HT1080 (cell line): Measurements from ENCODE around the gene WDFY4. TPM values are rescaled to one million over a fixed set of nuclear protein-coding genes. Genes with fewer than 3 reads are reported as not detected.
A peak's percentile ranks its signal among the peaks of the same experiment; 100 is the strongest.

Experiments
- DNase-seq: peaks from one replicate; pipeline ENCODE4 v3.0.0-alpha.2; 2015; ENCODE audit warnings: low read depth
- total RNA-seq: library from RNA; depleted of rRNA; stranded (reverse); fragments of >200 nt; shearing (Covaris generic); gene quantifications from 2 replicates; pipeline ENCODE4 v1.2.3, GENCODE V29; 2014

The WDFY4 gene
- total RNA-seq, 1 experiment from 2014 or later, result 0.69 TPM

DNA sequence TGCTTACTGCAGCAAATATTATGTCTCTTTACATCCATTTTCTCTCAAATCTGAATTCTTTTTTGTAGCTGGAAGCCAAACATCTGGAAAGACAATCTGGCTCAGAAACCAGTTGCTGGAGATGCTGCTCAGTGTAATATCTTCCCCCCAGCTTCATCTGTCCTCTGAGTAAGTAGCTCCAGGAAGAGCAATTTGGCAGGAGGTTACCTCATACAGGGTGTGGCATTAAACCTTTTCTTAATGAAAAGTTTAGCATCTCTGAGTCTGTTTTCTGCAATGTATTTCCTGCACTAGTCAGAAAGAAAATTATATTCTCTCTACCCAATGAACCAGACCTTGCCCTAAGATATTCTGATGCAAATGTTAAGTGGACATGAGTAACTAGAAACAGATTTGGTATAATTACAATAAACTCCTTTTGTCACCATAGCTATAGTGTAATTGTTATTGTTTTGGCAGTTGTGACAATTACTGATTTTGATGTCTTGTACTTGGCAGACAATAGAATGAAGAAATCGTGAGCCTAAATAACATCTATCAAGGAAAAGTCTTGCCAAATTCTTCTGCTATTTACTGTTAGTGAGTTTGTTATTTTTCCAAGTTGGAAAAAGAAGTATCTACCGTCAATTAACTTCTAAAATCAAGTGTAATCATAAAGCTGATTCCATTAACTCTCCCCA, 123.3 kb downstream of the WDFY4 start:
- DNase-seq, result no peak

GRCh38 chr10:48809261-48809660, 124.6 kb downstream of the WDFY4 start:
- DNase-seq, result no peak

- DNase-seq, result peak; percentile 73
These were observed 126.8 kb downstream of the WDFY4 start for GRCh38 chr10:48811461-48811860.

DNA sequence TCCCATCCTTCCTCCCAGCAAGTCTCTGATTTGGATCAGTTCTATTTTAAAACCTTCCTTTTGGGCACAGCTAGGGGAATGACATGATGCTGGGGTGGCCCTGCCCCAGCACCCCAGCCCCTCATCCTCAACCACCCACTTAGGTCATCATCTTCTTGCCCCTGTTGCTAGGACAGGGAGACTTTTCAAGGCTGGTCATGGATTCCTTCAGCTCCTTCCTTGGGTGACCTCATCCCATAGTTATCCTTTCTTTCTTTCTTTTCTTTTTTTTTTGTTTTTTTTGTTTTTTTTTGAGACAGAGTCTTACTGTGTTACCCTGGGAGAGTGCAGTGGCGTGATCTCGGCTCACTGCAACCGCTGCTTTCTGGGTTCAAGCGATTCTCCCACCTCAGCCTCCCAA, 127.2 kb downstream of the WDFY4 start:
- DNase-seq, result peak; percentile 49

DNA sequence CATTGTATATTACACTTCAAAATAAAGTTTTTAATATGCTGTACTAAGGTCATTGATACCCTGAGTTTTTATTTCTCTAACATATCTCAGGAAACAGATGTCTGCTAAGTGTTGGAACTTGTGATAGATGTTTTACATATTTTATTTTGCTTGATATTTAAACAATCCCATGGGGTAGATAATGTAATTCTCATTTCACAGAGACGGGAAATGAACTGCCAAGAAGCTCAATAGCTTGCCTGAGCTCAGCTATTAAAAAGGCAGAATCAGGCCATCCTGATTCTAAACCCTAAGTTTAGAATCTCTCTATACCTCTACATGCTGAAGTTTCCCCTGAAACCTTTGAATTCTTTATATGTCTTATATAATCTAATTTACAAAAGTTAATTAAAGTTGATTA, 128.6 kb downstream of the WDFY4 start:
- DNase-seq, result no peak

DNA sequence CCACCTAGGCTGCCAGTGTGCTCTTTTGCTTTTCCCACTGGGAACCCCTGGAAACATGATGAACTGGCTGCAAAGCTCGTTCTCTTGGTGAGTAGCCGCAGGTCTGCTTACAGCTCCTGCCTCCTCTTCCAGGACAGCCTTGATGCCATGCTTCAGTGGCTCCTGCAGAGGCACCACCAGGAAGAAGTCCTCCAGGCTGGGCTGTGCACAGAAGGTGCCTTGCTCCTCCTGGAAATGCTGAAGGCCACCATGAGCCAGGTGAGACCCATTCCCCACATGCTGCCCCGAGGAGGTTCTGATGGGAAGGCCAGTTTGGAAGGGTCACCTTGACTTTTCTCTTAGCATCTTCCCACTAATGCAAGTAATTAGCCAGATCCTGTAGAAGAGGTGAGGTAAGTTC, 129.2 kb downstream of the WDFY4 start:
- DNase-seq, result no peak

GRCh38 chr10:48814933-48815332, 130.3 kb downstream of the WDFY4 start:
- DNase-seq, result no peak

DNA sequence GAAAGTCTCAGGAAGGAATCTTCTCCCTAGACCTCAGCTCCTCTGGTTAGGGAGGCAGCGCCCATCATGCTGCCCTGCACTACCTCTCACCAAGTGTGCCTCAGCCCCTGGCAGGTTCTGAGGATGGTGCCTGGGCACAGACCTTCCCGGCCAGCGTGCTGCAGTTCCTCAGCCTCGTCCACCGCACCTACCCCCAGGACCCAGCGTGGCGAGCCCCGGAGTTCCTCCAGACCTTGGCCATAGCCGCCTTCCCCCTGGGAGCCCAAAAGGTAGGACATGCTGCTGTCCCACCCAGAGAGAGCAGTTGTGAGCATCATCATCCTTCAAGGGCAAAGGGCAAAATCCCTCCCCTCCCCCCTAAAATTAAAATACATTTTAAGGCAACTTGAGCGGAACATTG, 132.5 kb downstream of the WDFY4 start:
- DNase-seq, result no peak

GRCh38 chr10:48818081-48818480, 133.4 kb downstream of the WDFY4 start:
- DNase-seq, result no peak

GRCh38 chr10:48818861-48819520, 134.3 kb downstream of the WDFY4 start:
- no peak for DNase-seq

DNA sequence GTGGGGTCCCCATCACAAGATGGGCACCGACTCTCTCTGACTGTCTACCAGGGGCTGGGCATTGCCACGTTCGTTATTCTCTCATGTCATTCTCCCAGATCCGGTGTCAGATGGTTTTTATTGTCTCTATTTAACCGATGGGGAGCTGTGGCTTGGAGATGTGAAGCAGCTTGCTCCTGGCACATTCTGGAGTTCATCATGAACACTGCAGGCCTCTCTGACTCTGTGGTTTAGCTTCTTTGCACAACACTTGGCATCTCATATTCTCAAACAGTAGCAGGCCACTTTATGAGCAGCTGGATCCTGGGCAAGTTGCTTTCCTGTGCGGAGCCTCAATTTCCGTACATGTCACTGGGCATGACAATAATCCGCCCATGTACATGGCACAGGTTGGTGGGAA, 135.1 kb downstream of the WDFY4 start:
- DNase-seq, result no peak

GRCh38 chr10:48820231-48820630, 135.6 kb downstream of the WDFY4 start:
- DNase-seq, result no peak

DNA sequence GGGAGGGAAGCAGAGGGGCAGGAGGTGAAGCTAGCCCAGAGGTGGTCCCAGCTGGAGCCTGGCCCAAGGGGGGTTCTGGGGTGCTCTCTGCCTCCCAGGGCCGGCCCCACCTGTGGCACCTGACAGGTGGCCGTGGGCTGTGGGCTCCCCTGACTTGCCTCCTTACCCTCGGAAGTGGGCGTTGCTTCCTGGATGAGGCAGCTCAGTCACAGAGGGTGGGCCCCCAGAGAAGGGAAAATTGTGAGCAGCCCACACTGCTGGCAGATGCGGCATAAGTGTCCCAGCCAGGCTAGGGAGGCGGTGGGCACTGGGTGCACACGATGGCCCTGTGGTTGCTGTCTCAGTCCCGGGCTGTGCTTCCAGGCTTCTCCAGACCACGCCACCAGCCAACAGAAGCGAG, 136.0 kb downstream of the WDFY4 start:
- DNase-seq, result no peak

GRCh38 chr10:48821111-48821510, 136.4 kb downstream of the WDFY4 start:
- DNase-seq, result no peak

GRCh38 chr10:48821692-48822091, 137.0 kb downstream of the WDFY4 start:
- peak; percentile 20 for DNase-seq

GRCh38 chr10:48833674-48834073, 149.0 kb downstream of the WDFY4 start:
- DNase-seq, result no peak

DNA sequence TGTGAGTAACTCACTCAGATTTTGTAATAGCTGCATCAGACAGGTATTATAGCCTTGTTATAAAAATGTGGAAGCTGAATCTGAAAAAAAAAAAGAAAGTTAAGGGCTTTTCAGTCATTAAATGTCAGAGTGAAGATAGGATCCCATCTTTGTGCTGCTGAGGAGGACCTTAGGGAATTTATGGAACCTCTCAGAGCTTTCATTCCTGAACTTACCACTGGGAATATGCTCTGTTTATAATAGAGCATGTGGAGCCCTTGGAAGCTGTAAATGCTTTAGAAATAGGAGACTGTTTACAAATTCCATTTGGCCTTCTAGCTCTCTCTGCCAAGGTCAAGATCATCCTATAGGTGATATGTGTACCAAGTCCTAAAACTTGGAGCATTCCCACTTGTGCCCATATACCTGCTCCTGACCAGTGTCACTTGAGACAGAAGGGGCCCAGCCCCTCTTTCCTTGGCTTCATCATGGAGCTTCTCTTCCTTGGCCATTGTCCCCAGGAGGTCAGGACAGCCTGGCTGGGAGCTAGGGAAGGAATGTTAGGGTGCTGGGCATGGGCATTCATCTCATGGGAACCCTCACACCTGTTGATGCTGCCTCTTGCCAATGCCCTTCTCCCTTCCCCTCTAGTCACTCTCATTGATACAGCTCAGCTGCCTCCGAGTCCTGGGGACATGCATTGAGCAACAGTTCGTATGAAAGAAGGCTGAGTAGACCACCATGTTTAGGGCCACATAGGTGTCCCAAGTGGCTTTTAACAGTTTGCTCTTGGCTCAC, 149.7 kb downstream of the WDFY4 start:
- no peak for DNase-seq

DNA sequence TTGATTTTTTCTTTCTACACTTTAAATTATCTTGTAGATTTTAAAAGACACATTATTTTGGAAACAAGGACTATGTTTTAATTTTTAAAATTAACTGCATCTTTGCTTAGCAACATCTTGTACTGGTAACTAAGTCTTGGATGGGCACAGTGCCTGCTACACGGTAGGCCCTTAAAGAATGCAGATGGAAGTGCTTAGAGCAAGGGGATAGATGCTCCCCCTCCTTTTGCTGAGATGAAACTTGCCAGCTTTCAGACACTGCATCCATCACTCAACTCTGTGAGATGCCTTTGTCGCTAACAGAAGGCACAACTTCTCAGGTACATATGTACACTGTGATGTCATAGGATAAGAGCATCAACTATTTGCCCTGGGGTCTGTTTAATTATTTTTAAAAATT, 151.1 kb downstream of the WDFY4 start:
- no peak for DNase-seq

DNA sequence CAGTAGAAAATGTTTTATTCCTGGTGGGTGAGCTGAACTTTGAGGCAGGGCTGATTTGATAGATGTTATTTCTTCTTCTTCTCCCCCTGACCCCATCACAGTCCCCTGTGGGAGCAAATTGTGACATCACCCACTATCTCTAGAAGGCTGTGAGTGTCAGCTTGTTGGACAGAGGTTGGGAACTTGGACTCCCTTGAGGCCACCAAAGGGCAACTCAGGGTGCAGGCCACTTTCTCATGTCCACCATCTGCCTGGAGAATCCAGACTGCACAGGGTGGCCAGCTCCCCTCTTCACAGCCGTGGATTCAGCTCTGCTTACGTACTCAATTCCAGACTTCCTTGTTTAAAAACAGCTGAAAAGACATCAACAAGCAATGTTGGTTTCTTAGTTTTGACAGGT, 151.9 kb downstream of the WDFY4 start:
- no peak for DNase-seq

DNA sequence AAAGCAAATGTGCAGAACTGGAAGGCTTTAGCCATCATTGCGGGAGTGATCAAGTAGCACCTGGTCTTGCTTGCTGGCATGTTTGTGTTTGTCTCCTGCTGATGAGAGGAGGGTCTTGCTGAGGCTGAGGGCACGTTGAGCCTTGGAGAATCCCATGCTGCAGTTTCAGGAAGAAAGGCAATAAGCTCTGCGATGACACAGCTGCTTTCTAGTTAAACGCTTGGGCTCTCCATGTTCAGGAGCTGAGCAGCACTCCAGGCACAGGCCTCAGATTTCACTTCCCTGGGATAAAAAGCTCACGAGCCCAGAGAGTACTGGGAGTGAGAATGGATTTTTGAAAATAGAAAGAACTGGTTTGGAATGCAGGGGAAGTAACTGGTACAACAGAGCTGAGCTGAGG, 154.2 kb downstream of the WDFY4 start:
- DNase-seq, result no peak

DNA sequence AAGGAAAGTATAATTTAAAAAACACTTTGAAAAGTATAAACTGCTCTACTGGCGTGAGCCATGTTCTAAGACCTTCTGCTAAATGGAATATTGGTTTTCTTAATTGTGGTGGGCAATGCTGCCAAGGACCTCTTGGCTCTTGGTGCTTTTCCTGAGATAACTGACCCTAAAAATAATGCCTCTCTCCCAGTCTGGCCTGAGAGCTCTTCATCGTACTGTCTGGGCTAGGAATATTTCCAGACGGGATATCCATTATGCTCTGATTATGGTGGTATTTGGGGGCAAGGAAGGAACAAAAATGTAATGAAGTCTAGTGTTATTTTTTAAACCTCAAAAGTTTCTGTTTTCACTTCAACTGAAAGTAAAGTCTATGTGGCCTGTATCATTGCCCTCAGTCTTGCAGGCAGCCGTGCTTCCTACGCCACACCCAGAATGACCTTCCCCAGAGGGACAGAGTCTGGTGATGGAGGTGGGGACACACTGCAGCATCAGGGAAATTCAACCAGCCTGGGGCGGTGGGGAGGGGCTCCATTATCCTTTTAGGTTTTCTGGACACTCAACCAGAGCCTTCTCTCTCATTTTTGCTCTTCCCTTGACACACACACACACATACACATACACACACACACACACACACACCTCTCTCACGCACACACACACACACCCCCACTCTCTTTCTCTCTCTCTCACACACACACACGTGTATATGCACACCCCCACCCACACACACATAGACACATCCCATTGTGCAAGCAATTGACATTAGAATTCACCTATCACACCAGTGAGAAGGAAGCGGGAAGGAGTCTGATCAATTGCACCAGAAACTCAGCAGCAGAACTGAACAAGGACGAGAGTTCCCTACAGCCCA, 155.4 kb downstream of the WDFY4 start:
- DNase-seq, result no peak

DNA sequence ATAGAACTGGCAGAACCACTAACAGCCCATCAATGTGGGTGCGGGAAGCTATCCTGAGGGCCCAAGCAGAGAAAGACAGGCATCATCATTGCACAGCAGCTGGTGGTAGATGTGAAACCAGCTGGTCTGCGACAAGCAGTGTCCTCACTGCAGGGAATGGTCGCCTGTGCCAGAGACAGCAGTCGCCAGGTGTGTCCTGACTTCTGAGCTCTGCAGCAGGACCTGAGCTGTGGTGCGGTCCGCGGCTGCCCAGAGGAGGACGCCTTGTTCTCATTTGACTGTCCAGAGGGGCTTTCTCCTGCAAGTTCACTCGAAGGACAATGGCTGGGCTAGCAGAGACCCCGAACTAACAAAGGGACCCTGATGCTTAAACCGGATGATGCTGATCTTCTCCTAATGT, 157.6 kb downstream of the WDFY4 start:
- DNase-seq, result no peak
